Frontal cortex (tissue), 4 donors: ENCODE data around the gene CTRB2. TPM values are rescaled to one million over a fixed set of nuclear protein-coding genes. Genes with fewer than 3 reads are reported as not detected.
"Not testable (repeated sequence)": the region's sequence is repeated elsewhere in the genome, so short reads cannot be mapped to it uniquely, and the experiment has no call there.

ENCODE experiments used
- DNase-seq, 2 donors: peaks; one replicate each; pipeline ENCODE4 v3.0.0; 2012; ENCODE audit warnings: low spot score in 2 of 2
- FAIRE-seq: peaks from 2 replicates; lab custom pipeline; 2012; peaks lifted over from hg19 to GRCh38; lab: Jason Lieb, UNC
- total RNA-seq: library from RNA; depleted of rRNA; stranded (reverse); fragments of >200 nt; gene quantifications from one replicate; pipeline ENCODE4 v1.2.3, GENCODE V29; 2014
- donor health status: control.
- donor health status: control.
- donor health status: control.

Gene CTRB2
- total RNA-seq, 1 donor from 2014 or later = not detected

GRCh38 chr16:75243667-75244224 lies 36.8 kb upstream of the CTRB2 start:
- no peak for DNase-seq
- FAIRE-seq = no peak

GRCh38 chr16:75242436-75243078 lies 35.6 kb upstream of the CTRB2 start:
- DNase-seq, FAIRE-seq: not testable (repeated sequence)

- FAIRE-seq (no peak), DNase-seq (no peak)
These were observed 35.0 kb upstream of the CTRB2 start for GRCh38 chr16:75241955-75242354.

GRCh38 chr16:75241412-75241811 lies 34.5 kb upstream of the CTRB2 start:
- DNase-seq (no peak), FAIRE-seq (no peak)

- DNase-seq, FAIRE-seq: not testable (repeated sequence)
These were observed 33.7 kb upstream of the CTRB2 start for GRCh38 chr16:75240633-75241032.

GRCh38 chr16:75239542-75240122 lies 32.7 kb upstream of the CTRB2 start:
- FAIRE-seq (no peak), DNase-seq (no peak)

GRCh38 chr16:75238853-75239541 lies 32.0 kb upstream of the CTRB2 start:
- DNase-seq = no peak
- no peak for FAIRE-seq

- FAIRE-seq = no peak
- DNase-seq = peak; percentile 82 to 87
These were observed 31.3 kb upstream of the CTRB2 start for GRCh38 chr16:75238132-75238852.

GRCh38 chr16:75237398-75238131 lies 30.6 kb upstream of the CTRB2 start:
- no peak for FAIRE-seq
- DNase-seq = no peak

- FAIRE-seq = no peak
These were observed 29.9 kb upstream of the CTRB2 start for GRCh38 chr16:75236736-75237397.

GRCh38 chr16:75236232-75236631 lies 29.3 kb upstream of the CTRB2 start:
- FAIRE-seq (no peak), DNase-seq (no peak)

More at GRCh38 chr16:75236736-75237397, 29.9 kb upstream of the CTRB2 start:
- no peak for DNase-seq

GRCh38 chr16:75235721-75236193 lies 28.8 kb upstream of the CTRB2 start:
- DNase-seq = no peak
- no peak for FAIRE-seq

- no peak for FAIRE-seq
- DNase-seq = no peak
These were observed 28.1 kb upstream of the CTRB2 start for GRCh38 chr16:75234856-75235696.

- DNase-seq = no peak
- FAIRE-seq = no peak
These were observed 26.6 kb upstream of the CTRB2 start for GRCh38 chr16:75233611-75233938.

- FAIRE-seq = no peak
- DNase-seq = no peak
These were observed 24.6 kb upstream of the CTRB2 start for GRCh38 chr16:75231570-75231969.

GRCh38 chr16:75230471-75231110 lies 23.6 kb upstream of the CTRB2 start:
- no peak for FAIRE-seq
- no peak for DNase-seq

- FAIRE-seq (no peak), DNase-seq (no peak)
These were observed 22.4 kb upstream of the CTRB2 start for GRCh38 chr16:75229172-75230031.
